HUES48 (cell line): ENCODE results near the gene CARMIL1.

Experiments
- H3K27ac ChIP-seq: one replicate; pipeline ENCODE4 v1.7.0; 2013; ENCODE audit warnings: low read depth, low read length, inconsistent platforms
- H3K27me3 ChIP-seq: 2 replicates; pipeline ENCODE4 v1.6.1; 2013; ENCODE audit warnings: mild to moderate bottlenecking, low read length; ENCODE audit not compliant: control insufficient read depth, insufficient read depth
- H3K36me3 ChIP-seq: 2 replicates; pipeline ENCODE4 v1.6.1; 2013; ENCODE audit warnings: low read length; ENCODE audit not compliant: control insufficient read depth, insufficient read depth
- H3K4me1 ChIP-seq: 2 replicates; pipeline ENCODE4 v1.6.1; 2013; ENCODE audit warnings: mild to moderate bottlenecking, low read length; ENCODE audit not compliant: control insufficient read depth, insufficient read depth
- H3K4me3 ChIP-seq: 2 replicates; pipeline ENCODE4 v1.5.1; 2013; ENCODE audit warnings: mild to moderate bottlenecking, low read depth, low read length
- H3K9ac ChIP-seq: 2 replicates; pipeline ENCODE4 v1.6.1; 2013; ENCODE audit warnings: mild to moderate bottlenecking, low read depth, low read length, moderate library complexity
- H3K9me3 ChIP-seq: 2 replicates; pipeline ENCODE4 v1.6.1; 2013; ENCODE audit warnings: low read length; ENCODE audit not compliant: control insufficient read depth, insufficient read depth

CARMIL1 gene

DNA sequence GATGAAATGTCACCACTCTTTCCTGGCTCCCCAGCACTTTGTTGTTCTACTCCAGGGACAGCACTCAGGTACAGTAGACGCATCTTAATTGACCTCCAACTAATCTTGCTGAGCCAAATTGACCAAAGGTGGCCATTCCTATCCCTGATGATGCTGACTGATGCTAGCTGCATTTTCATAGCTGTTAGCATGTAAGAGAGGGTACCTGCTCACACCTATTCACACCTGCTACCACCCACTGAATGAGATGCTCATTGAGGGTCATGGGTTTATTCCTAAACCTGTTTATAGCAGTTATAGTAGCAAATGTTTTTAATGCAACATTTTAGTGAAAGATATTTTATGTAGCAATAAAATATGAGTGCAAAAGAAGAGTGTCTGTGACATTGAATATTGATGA is 145.1 kb downstream of the CARMIL1 start:
- H3K9me3 ChIP-seq = peaks cover 7% of the 10 kb centered on the region
- H3K4me3 ChIP-seq = no peak overlapping the region
- peaks cover 17% of the 10 kb centered on the region for H3K4me1 ChIP-seq
- H3K27ac ChIP-seq = no peak overlapping the region
- 0 out of 2 replicates have a peak, but pooled peaks cover 8% of the 10 kb centered on the region for H3K36me3 ChIP-seq
- H3K9ac ChIP-seq = no peak overlapping the region
- H3K27me3 ChIP-seq = no peaks in the 10 kb centered on the region

DNA sequence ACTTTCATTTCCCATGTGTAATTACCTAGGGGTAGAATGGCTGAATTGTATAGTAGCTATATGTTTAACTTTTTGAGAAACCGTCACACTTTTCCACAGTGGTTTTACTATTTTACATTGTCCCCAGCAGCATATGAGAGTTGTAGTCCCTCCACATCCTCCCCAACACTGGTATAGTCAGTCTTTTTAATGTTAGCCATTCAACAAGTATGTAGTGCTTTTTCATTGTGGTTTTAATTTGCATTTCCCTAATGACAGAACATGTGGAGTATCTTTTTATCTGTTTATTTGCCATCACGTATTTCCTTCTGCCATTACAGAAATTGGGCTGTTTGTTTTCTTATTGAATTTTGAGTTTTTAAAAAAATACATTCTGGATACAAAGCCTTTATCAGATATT is 148.4 kb downstream of the CARMIL1 start:
- Histone ChIP-seq H3K4me1 (peaks cover 17% of the 10 kb centered on the region), H3K27me3 (no peaks in the 10 kb centered on the region), H3K36me3 (no peaks in the 10 kb centered on the region), H3K27ac (no peak overlapping the region), H3K9me3 (no peaks in the 10 kb centered on the region), H3K9ac (no peak overlapping the region), H3K4me3 (no peak overlapping the region)

GRCh38 chr6:25428758-25429317 is 149.7 kb downstream of the CARMIL1 start:
- Histone ChIP-seq H3K27ac (no peak overlapping the region), H3K36me3 (no peaks in the 10 kb centered on the region), H3K4me1 (peaks cover 13% of the 10 kb centered on the region), H3K9ac (no peak overlapping the region), H3K9me3 (no peaks in the 10 kb centered on the region), H3K4me3 (no peak overlapping the region), H3K27me3 (no peaks in the 10 kb centered on the region)

GRCh38 chr6:25431306-25431974 is 152.3 kb downstream of the CARMIL1 start:
- Histone ChIP-seq H3K4me3 (no peak overlapping the region), H3K4me1 (peaks cover 3% of the 10 kb centered on the region; the same call in 1 of the 2 replicates)

GRCh38 chr6:25431975-25432307 is 152.8 kb downstream of the CARMIL1 start:
- H3K27me3 ChIP-seq = no peaks in the 10 kb centered on the region
- H3K4me1 ChIP-seq = peaks cover 3% of the 10 kb centered on the region; the same call in 1 of the 2 replicates
- no peak overlapping the region for H3K4me3 ChIP-seq
- H3K36me3 ChIP-seq = no peaks in the 10 kb centered on the region
- H3K27ac ChIP-seq = no peak overlapping the region
- no peak overlapping the region for H3K9ac ChIP-seq
- no peaks in the 10 kb centered on the region for H3K9me3 ChIP-seq

More at GRCh38 chr6:25431306-25431974, 152.3 kb downstream of the CARMIL1 start:
- Histone ChIP-seq H3K9ac (no peak overlapping the region), H3K27ac (no peak overlapping the region), H3K27me3 (no peaks in the 10 kb centered on the region), H3K36me3 (no peaks in the 10 kb centered on the region), H3K9me3 (no peaks in the 10 kb centered on the region)

GRCh38 chr6:25434921-25435320 is 155.7 kb downstream of the CARMIL1 start:
- H3K4me1 ChIP-seq = peaks cover 3% of the 10 kb centered on the region; the same call in 1 of the 2 replicates
- H3K9ac ChIP-seq = no peak overlapping the region
- H3K9me3 ChIP-seq = no peaks in the 10 kb centered on the region
- no peaks in the 10 kb centered on the region for H3K36me3 ChIP-seq
- H3K27me3 ChIP-seq = no peaks in the 10 kb centered on the region
- no peak overlapping the region for H3K4me3 ChIP-seq
- no peak overlapping the region for H3K27ac ChIP-seq

- no peaks in the 10 kb centered on the region for H3K27me3 ChIP-seq
- no peak overlapping the region for H3K4me3 ChIP-seq
- no peaks in the 10 kb centered on the region for H3K9me3 ChIP-seq
- H3K27ac ChIP-seq = no peak overlapping the region
- H3K36me3 ChIP-seq = no peaks in the 10 kb centered on the region
- peaks cover 3% of the 10 kb centered on the region; the same call in 1 of the 2 replicates for H3K4me1 ChIP-seq
- H3K9ac ChIP-seq = no peak overlapping the region
Observed at GRCh38 chr6:25435416-25435985, 156.3 kb downstream of the CARMIL1 start.

DNA sequence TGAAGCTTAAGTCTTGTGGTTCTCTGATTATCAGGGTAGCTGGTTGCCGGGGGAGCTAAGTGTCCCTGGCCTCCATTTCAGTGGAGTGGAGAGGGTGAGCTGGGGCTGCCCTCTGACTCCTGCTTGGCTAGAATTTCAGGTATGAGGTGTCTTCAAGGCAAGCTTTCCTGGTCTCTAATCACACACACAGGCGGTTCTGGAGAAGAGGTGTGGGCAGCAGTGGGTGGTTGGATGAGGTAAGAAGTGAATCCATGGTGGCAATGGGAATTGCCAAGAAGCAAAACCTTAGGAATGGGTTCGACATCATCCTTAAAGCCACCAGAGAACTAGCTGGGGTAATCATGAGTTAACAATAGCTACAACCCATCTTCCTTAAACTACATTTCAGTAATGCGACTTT is 157.6 kb downstream of the CARMIL1 start:
- Histone ChIP-seq H3K9ac (no peak overlapping the region), H3K4me3 (no peak overlapping the region), H3K27me3 (no peaks in the 10 kb centered on the region), H3K4me1 (peaks cover 9% of the 10 kb centered on the region), H3K27ac (no peak overlapping the region), H3K9me3 (no peaks in the 10 kb centered on the region), H3K36me3 (no peaks in the 10 kb centered on the region)

GRCh38 chr6:25439368-25439767 is 160.2 kb downstream of the CARMIL1 start:
- no peak overlapping the region for H3K4me3 ChIP-seq
- no peaks in the 10 kb centered on the region for H3K36me3 ChIP-seq
- no peaks in the 10 kb centered on the region for H3K9me3 ChIP-seq
- no peak overlapping the region for H3K27ac ChIP-seq
- no peaks in the 10 kb centered on the region for H3K27me3 ChIP-seq
- H3K9ac ChIP-seq = no peak overlapping the region
- H3K4me1 ChIP-seq = peaks cover 13% of the 10 kb centered on the region

- H3K4me3 ChIP-seq = no peak overlapping the region
- no peaks in the 10 kb centered on the region for H3K36me3 ChIP-seq
- no peaks in the 10 kb centered on the region for H3K27me3 ChIP-seq
- H3K9me3 ChIP-seq = no peaks in the 10 kb centered on the region
- H3K4me1 ChIP-seq = peaks cover 11% of the 10 kb centered on the region; the same call in 1 of the 2 replicates
- no peak overlapping the region for H3K9ac ChIP-seq
- H3K27ac ChIP-seq = peak overlapping the region; percentile 23
Observed at GRCh38 chr6:25441663-25442270, 162.6 kb downstream of the CARMIL1 start.

DNA sequence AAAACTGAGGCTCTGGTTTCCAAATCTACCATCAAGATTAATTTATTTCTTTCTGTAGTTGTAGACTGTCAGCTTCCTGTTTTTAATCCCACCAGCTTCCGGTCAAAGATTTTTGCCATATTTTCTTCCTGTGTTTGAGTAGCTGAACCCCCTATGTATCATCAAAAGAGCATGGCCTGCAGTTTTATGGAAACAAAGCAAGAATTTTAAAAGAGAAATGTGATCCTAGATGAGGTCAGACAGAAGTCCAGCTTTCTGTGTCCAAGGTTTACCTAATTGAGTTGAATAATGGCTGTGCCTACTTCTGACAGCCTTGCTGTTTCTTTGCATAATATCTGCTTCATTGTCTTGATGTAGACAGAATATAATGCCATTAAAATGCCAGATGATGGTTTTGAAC is 163.7 kb downstream of the CARMIL1 start:
- Histone ChIP-seq H3K4me3 (no peak overlapping the region), H3K27me3 (no peaks in the 10 kb centered on the region), H3K27ac (no peak overlapping the region), H3K36me3 (no peaks in the 10 kb centered on the region), H3K9me3 (no peaks in the 10 kb centered on the region), H3K4me1 (peaks cover 17% of the 10 kb centered on the region; the same call in 1 of the 2 replicates), H3K9ac (no peak overlapping the region)
